Activated naive CD4-positive, alpha-beta T cell treated with anti-CD3 and anti-CD28 coated beads, Interleukin-2, amount 50 U/mL, for 72 hours (primary cell): ENCODE measurements around the gene ABLIM2. TPM values are rescaled to one million over a fixed set of nuclear protein-coding genes. Genes with fewer than 3 reads are reported as not detected.

Experiments
- ATAC-seq, 2 donors: fragments of 150-1000 bp; cut with Tn5 transposase; 2 replicates each; pipeline ENCODE4 v1.10.0; 2021; ENCODE audit warnings: mild to moderate bottlenecking in 2 of 2, moderate library complexity in 2 of 2
- DNase-seq, 2 donors: peaks; one replicate each; pipeline ENCODE4 v3.0.0; 2021 to 2022; ENCODE audit warnings: low spot score in 2 of 2
- H3K27ac Mint-ChIP-seq, 2 donors: one replicate each; pipeline ENCODE4 v1.8.0; 2022; ENCODE audit warnings: mild to moderate bottlenecking in 2 of 2, mixed read lengths in 2 of 2
- H3K36me3 Mint-ChIP-seq, 2 donors: one replicate each; pipeline ENCODE4 v1.8.0; 2022; ENCODE audit warnings: mixed read lengths in 2 of 2
- H3K9me3 Mint-ChIP-seq, 2 donors: one replicate each; pipeline ENCODE4 v1.8.0; 2022; ENCODE audit warnings: mixed read lengths in 2 of 2
- total RNA-seq, 2 donors: library from RNA; stranded (reverse); gene quantifications; one replicate each; pipeline ENCODE4 v1.2.3, GENCODE V29; 2022

ABLIM2 gene
- total RNA-seq, 2 donors from 2014 or later, result 0.27 to 0.41 TPM

- H3K9me3 Mint-ChIP-seq, result no peaks in the 10 kb centered on the region
- H3K27ac Mint-ChIP-seq, result no peak overlapping the region
- ATAC-seq, result no peak
- DNase-seq, result no peak
- H3K36me3 Mint-ChIP-seq, result no peaks in the 10 kb centered on the region
Measured at GRCh38 chr4:8181119-8181518, 22.5 kb upstream of the ABLIM2 start.

- Mint-ChIP-seq H3K9me3 (no peaks in the 10 kb centered on the region), H3K27ac (no peak overlapping the region), H3K36me3 (no peaks in the 10 kb centered on the region)
- DNase-seq (no peak), ATAC-seq (no peak)
Measured at GRCh38 chr4:8180310-8181093, 21.9 kb upstream of the ABLIM2 start.

GRCh38 chr4:8179771-8180170 lies 21.2 kb upstream of the ABLIM2 start:
- no peak overlapping the region for H3K27ac Mint-ChIP-seq
- no peaks in the 10 kb centered on the region for H3K36me3 Mint-ChIP-seq
- H3K9me3 Mint-ChIP-seq, result no peaks in the 10 kb centered on the region
- ATAC-seq (no peak), DNase-seq (no peak)

- H3K9me3 Mint-ChIP-seq, result no peaks in the 10 kb centered on the region
- DNase-seq, result no peak
- ATAC-seq, result no peak
- H3K36me3 Mint-ChIP-seq, result no peaks in the 10 kb centered on the region
- no peak overlapping the region for H3K27ac Mint-ChIP-seq
Measured at GRCh38 chr4:8179074-8179473, 20.5 kb upstream of the ABLIM2 start.

DNA sequence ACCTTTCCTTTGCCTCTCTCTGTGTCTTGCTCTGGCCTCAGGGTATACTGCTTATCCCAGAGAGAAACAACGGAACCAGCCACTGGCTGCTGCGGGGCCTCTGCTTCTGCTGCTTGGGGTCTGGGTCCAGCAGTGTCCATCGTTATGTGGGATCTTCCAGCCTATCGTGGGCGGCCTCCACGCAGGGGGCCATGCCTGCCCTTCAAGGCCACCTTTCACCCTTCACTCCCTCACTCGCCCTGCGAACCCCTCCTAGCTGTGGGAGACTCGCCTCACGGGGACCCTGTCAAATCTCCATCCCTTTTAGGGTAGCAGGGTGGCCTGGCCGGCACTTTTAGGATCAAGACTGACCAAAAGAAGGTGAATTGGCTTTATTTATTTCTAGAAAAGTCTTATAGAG lies 19.3 kb upstream of the ABLIM2 start:
- no peak for ATAC-seq
- Mint-ChIP-seq H3K9me3 (no peaks in the 10 kb centered on the region), H3K27ac (peak overlapping the region; percentile 22 to 88)

DNA sequence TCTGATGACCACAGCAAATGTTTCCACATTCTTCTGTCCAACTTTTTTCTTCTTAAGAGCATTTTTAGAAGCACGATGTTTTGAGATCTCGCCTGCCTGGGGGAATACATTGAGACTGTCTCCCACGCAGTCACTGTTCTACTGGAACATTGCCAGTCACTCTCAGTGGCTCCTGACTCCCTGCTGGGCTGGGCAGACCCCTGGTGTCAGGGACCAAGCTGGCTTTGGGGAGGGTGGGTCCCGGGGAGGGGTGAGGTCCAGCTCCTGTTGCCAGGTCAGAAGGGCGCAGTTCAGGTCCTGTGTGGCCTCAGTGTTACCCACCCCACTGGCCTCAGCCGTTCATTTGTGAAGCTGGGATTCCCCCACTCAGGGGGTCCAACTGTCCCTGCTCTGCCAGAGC lies 18.9 kb upstream of the ABLIM2 start:
- H3K36me3 Mint-ChIP-seq, result no peaks in the 10 kb centered on the region
- no peaks in the 10 kb centered on the region for H3K9me3 Mint-ChIP-seq

More for the DNA sequence above, 19.3 kb upstream of the ABLIM2 start:
- DNase-seq, result no peak
- H3K36me3 Mint-ChIP-seq, result no peaks in the 10 kb centered on the region

DNA sequence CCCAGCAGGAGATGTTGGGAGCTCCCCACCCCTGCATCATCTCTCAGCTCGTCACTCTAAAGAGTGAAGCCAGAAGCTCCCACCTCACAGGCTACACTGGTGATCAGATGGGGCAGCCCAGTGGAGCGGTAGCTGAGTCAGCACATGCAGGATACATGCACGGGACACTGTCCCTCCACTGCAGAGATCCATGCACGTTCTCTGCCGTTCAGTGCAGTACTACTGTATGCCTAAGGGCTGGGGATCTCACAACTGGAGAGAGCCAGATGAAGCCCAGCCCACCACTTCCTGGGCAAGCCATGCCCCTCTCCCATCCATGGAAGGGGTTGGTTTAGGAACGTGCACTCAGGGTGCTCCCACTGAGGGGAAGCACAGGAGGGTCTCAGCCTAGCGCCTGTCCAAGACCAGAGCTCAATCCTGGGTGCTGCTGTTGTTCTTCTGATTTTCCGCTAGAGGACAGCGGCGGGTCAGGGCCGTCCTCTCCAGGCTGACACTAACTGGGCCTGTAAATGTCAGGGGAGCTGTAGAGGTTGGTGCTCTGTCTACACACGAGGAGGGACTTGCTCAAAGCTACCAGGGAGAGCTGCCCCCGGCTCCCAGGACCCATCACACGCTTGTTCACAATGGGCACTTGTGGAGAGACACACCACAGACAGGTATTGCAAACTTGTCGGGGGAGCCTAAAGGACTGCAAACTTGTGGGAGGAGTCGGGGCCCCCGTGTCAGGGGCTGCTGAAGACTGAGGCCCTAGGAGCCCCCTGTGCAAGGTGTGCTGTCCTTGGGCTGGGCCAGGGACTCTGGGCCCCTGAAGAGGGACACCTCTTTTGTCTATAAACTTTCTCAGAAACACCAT lies 18.2 kb upstream of the ABLIM2 start:
- no peak overlapping the region for H3K27ac Mint-ChIP-seq
- ATAC-seq (peak; percentile 78 to 84), DNase-seq (peak in 1 of 2 donors; percentile 36)

More for the DNA sequence above, 18.9 kb upstream of the ABLIM2 start:
- ATAC-seq, result no peak
- DNase-seq, result no peak
- no peak overlapping the region for H3K27ac Mint-ChIP-seq

DNA sequence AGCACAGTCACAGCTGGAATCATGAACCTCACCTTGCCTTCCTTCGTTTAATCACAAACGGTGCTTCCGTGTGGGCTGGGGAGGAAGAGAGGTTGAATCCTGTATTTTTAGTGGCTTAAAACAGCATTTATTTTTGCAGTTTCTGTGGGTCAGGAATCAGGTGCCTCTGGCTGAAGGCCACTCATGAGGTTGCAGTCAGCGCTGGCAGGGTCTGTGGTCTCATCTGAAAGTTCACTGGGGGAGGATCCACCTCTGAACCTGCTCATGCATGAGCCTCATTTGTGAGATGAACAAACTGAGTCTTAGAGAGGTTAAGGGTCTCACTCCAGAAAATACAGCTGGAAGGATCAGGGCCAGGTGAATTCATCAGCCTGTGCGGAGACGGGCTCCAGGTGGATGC lies 17.1 kb upstream of the ABLIM2 start:
- ATAC-seq (no peak), DNase-seq (no peak)
- H3K9me3 Mint-ChIP-seq, result no peaks in the 10 kb centered on the region
- no peaks in the 10 kb centered on the region for H3K36me3 Mint-ChIP-seq
- H3K27ac Mint-ChIP-seq, result no peak overlapping the region

More for the DNA sequence above, 18.2 kb upstream of the ABLIM2 start:
- no peaks in the 10 kb centered on the region for H3K9me3 Mint-ChIP-seq
- no peaks in the 10 kb centered on the region for H3K36me3 Mint-ChIP-seq

DNA sequence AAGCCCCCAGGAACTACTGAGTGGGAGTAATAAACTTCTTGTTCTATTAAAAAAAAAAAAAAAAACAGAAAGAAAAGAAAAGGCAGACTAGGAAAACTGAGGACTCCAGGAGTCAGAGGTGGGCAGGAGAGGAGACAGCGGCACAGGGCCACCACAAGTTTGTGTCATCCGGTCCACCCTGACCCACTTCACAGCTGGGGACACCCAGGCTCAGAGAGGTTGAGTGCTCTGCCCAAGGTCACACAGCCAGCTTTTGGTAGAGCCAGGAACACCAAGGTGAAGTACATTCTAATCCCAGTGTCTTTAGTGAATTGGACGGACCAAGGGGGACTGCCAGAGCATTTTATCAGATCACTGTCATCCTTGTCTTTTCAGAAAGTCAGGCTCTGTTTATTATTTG lies 16.4 kb upstream of the ABLIM2 start:
- DNase-seq (no peak), ATAC-seq (no peak)
- Mint-ChIP-seq H3K9me3 (no peaks in the 10 kb centered on the region), H3K36me3 (no peaks in the 10 kb centered on the region), H3K27ac (no peak overlapping the region)

- no peak overlapping the region for H3K27ac Mint-ChIP-seq
- H3K9me3 Mint-ChIP-seq, result peaks cover 0 to 3% of the 10 kb centered on the region in 2 donors
- no peaks in the 10 kb centered on the region for H3K36me3 Mint-ChIP-seq
- no peak for ATAC-seq
- no peak for DNase-seq
Measured at GRCh38 chr4:8173492-8174242, 15.1 kb upstream of the ABLIM2 start.

DNA sequence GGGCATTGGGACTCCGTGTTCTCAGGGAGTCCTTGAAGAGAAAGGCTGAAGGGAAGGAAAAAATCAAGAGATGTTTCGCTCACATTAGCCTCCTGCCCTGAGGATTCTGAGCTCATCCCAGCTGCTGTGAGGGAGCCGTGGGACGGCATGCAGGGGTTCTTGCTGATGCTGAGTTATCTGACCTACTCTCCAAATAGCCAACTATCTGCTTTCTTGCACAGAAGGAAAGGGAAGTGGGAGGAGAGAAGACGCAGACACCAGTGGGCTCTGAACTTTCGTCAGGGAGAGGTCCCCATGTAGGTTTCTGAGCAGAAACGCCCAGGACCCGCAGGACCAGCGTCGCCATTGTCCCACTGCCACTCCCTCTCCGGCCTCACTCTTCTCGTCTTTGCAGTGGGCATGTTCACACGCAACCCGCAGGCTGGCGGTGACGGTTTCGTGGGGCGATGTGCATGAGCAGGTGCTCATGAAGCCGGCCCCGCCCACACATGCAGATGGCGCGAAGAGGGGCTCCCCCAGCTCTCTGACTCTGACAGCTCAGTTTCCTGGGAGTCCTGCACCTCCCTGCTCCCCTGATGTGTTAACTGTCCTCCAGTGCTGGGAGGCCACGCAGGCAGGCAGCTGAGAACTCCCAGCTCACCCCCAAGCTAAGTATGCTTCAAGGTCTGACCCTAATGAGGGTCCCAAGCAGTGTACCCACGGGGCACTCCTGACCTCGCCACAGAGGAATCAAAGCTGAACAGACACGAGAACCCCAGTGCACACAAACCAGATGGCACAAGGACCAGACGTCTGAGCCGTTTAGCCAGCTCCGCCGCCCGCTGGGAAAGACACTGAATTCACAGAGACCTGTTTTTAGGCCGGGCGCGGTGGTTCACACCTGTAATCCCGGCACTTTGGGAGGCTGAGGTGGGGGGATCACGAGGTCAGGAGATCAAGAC lies 13.6 kb upstream of the ABLIM2 start:
- DNase-seq (no peak), ATAC-seq (peak in 1 of 2 donors; percentile 58)
- Mint-ChIP-seq H3K9me3 (peaks cover 0 to 9% of the 10 kb centered on the region in 2 donors), H3K36me3 (no peaks in the 10 kb centered on the region), H3K27ac (no peak overlapping the region)

GRCh38 chr4:8171266-8171665 lies 12.7 kb upstream of the ABLIM2 start:
- Mint-ChIP-seq H3K9me3 (peaks cover 0 to 9% of the 10 kb centered on the region in 2 donors), H3K27ac (no peak overlapping the region)
- no peak for ATAC-seq

DNA sequence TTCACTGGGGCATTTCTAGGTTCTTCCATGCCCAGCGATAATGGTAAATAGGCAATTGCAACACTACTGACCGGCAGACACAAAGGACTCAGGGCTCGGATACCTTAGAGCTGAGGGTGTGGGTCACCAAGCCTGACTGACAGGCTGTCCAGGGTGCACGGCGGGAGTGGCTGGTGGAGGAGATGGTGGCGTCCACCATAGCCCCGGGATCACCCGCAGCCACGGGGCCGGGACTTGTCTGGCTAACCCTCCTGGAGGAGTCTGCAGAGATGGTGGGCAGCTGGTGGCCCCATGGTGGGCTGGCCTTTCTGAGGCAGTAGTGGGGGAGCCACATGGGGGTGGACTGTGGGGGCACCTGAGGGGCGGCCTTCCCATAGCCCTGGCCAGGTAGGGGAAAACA lies 11.7 kb upstream of the ABLIM2 start:
- Mint-ChIP-seq H3K36me3 (no peaks in the 10 kb centered on the region), H3K27ac (no peak overlapping the region), H3K9me3 (peaks cover 0 to 9% of the 10 kb centered on the region in 2 donors)
- no peak for DNase-seq
- no peak for ATAC-seq

More at GRCh38 chr4:8171266-8171665, 12.7 kb upstream of the ABLIM2 start:
- no peaks in the 10 kb centered on the region for H3K36me3 Mint-ChIP-seq
- no peak for DNase-seq

DNA sequence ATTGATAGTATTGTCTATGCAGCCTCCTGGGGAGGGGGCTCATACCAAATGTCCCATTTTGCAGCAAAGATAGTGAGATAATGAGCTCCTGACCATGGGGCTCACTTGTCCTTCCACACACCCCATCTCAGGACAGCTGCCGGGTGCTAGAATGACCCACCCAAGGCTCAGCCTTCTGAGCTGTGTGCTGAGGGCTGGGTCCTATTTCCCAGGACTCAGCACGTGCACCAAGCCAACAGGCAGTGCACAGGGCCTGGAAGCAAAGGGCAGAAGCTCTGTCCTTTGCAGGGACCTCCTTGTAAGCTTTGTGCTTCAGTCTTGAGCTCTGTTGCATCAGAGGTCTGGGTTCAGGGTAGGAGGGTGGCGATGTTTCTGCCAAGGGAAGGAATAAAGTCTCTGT lies 11.2 kb upstream of the ABLIM2 start:
- ATAC-seq (no peak), DNase-seq (no peak)
- Mint-ChIP-seq H3K36me3 (no peaks in the 10 kb centered on the region), H3K27ac (no peak overlapping the region), H3K9me3 (peaks cover 0 to 9% of the 10 kb centered on the region in 2 donors)

DNA sequence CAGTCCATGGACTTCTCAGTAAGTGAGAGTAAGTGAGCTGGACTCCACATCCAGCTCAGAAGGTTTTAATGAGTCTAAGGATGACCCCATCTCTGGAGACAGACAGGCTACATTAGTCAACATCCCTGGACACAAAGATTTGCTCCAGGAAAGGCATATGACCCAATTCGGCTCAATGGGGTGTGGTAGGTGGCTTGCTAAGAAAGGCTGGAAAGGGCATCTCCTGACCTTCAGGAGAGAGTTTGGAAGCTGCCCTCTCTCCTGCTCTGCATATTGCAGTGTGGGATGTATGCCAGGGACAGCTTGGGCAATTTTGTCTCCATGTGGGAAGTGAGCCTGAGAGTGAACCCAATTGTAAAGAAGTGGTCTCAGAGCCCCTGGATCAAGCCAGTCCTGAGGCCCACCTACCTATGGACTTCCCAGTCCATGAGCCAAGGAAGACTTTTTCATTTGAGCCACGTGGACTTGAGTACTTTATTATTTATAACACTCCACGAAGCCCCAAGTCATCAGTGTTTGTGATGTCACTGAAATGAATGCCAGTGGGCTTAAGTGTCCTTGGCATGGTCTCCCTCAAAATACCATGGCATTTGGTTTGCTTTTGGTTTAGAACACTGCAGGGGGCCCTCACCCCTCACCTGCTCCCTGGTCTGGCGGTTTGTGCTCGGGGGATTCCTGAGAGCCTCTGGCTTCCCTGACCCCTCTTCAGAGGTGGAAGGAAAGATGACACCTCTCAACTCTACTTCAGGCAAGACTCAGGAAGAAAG lies 10.4 kb upstream of the ABLIM2 start:
- ATAC-seq (no peak), DNase-seq (no peak)
- Mint-ChIP-seq H3K27ac (no peak overlapping the region), H3K9me3 (peaks cover 0 to 9% of the 10 kb centered on the region in 2 donors), H3K36me3 (no peaks in the 10 kb centered on the region)
